Breast epithelium (tissue), 3 donors: ENCODE results near the gene LPP.

Experiments
- POLR2A ChIP-seq: fragments of 450-650 bp; IDR thresholded peaks from one replicate; pipeline ENCODE4 v1.6.1; 2016; ENCODE audit warnings: antibody characterized with exemption, mild to moderate bottlenecking, moderate library complexity
- POLR2AphosphoS5 ChIP-seq, 3 donors: sonication (generic); formaldehyde crosslinking; IDR thresholded peaks; one replicate each; pipeline ENCODE4 v1.6.1; 2017; ENCODE audit warnings: antibody characterized with exemption in 3 of 3
- TF ChIP-seq, protein P1 (sequence below), 3 donors: fragments of 450-650 bp; IDR thresholded peaks; one replicate each; pipeline ENCODE4 v1.5.1; 2016 to 2017; ENCODE audit warnings: antibody characterized with exemption in 3 of 3, mild to moderate bottlenecking in 3 of 3, moderate library complexity in 3 of 3

DNA sequence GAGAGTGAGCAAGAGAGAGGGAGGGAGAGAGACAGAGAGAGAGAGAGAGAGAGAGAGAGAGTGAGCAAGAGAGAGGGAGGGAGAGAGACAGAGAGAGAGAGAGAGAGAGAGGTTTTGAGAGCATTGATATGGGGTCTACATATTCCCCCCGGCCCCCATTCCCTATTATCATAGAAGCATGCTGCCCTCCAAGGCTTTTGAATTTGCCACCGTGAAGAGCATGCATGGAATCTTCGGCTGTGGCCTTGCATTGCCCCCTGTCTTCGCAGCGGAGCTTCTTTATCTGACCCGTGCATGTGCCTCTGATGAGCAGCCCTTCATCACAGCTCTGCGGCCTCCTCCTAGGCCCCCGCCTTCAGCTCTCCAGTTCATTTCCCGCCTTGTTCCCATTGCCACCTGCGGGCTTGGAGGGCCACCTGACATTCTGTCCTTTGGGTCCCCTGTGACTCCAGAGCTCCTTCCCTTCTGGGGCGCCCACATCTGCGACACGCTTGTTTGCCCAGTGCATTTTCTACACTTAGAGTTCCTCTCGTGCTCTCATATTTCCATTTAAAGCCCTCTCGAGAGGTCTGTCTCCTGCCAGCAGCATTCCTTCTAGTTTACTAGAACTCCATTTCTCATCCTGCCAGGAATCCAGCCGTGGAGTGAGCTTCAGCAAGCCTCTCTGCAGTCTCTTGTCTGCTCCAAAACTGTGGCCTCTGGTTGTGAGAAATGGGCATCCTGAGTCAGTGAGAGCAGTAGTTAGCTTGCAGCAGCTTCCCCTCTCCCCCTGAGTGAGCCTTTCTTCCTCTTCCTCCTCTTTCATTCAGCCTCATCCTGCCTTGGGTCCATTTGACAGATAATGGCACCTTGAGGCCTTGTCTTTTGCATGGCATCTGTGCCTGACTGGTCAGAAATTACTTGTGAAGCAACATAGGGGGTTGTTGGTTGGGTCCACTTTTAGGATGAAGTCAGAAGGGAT, 25.3 kb downstream of the LPP start:
- TF ChIP-seq, protein P1, sequence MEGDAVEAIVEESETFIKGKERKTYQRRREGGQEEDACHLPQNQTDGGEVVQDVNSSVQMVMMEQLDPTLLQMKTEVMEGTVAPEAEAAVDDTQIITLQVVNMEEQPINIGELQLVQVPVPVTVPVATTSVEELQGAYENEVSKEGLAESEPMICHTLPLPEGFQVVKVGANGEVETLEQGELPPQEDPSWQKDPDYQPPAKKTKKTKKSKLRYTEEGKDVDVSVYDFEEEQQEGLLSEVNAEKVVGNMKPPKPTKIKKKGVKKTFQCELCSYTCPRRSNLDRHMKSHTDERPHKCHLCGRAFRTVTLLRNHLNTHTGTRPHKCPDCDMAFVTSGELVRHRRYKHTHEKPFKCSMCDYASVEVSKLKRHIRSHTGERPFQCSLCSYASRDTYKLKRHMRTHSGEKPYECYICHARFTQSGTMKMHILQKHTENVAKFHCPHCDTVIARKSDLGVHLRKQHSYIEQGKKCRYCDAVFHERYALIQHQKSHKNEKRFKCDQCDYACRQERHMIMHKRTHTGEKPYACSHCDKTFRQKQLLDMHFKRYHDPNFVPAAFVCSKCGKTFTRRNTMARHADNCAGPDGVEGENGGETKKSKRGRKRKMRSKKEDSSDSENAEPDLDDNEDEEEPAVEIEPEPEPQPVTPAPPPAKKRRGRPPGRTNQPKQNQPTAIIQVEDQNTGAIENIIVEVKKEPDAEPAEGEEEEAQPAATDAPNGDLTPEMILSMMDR (IDR thresholded peaks at IDR 0.05) = no peak
- TF ChIP-seq POLR2AphosphoS5 (IDR thresholded peaks at IDR 0.05) (no peak), POLR2A (no peak)
